ENCODE results near the gene TRDN. TPM values are rescaled to one million over a fixed set of nuclear protein-coding genes. Genes with fewer than 3 reads are reported as not detected.

TRDN gene
- total RNA-seq, 5 donors from 2014 or later (not counting 1 experiment from before 2014, with no cell fraction given), result not detected

DNA sequence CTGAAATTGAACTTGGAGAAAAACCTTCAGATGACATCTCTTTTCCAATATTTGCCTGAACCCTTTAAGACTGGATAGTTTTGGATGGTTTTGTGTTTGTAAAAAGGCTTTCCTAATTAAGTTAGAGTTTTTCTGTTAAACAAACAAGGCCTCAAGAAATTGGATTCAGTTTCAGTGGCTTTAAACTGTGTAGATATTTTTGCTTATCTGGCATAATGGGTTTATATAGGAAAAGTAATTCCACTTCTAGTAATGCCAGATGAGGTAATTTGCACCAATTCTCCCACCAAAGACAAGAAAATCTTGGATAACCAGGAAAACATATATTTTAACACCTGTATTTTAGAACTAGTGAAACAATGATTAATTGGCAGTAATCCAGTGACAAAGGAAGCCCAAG, 12.0 kb upstream of the TRDN start:
- no peaks in the 10 kb centered on the region for H3K9me3 ChIP-seq
- no peak overlapping the region for H3K4me3 ChIP-seq (ENCODE audit: control insufficient read depth in 1 of 2, extremely low read depth in 1 of 2, low read length in 1 of 2)
- no peak overlapping the region for H3K27ac Mint-ChIP-seq
- H3K4me3 Mint-ChIP-seq, result no peak overlapping the region
- H3K36me3 ChIP-seq (ENCODE audit: control insufficient read depth in 2 of 2, extremely low read depth in 1 of 2, insufficient read depth in 1 of 2, low read length in 1 of 2), result no peaks in the 10 kb centered on the region
- H3K27ac ChIP-seq (ENCODE audit: low read length), result no peak overlapping the region
- POLR2A ChIA-PET, result no interaction called here
- no peaks in the 10 kb centered on the region for H3K27me3 ChIP-seq (replicated peaks in 1 of 2; ENCODE audit: control insufficient read depth in 2 of 2, extremely low read depth in 1 of 2, insufficient read depth in 2 of 2, low read length in 1 of 2)
- H3K4me1 ChIP-seq (ENCODE audit: control insufficient read depth in 1 of 2, extremely low read depth in 1 of 2, insufficient read depth in 2 of 2, low read length in 2 of 2), result no peaks in the 10 kb centered on the region
- no peaks in the 10 kb centered on the region for H3K27me3 Mint-ChIP-seq
- DNase-seq (no peak), ATAC-seq (replicated peaks in 1 of 4) (no peak)
- CTCF ChIA-PET, result no interaction called here
- peaks cover 3 to 7% (median 4%) of the 10 kb centered on the region in 3 donors for H3K9me3 Mint-ChIP-seq
- no peaks in the 10 kb centered on the region for H3K4me1 Mint-ChIP-seq
- H3K36me3 Mint-ChIP-seq, result no peaks in the 10 kb centered on the region

GRCh38 chr6:123648020-123648580, 11.3 kb upstream of the TRDN start:
- ATAC-seq (replicated peaks in 1 of 4) (no peak), DNase-seq (no peak)
- CTCF ChIA-PET, result no interaction called here
- H3K27me3 ChIP-seq (replicated peaks in 1 of 2; ENCODE audit: control insufficient read depth in 2 of 2, extremely low read depth in 1 of 2, insufficient read depth in 2 of 2, low read length in 1 of 2), result no peaks in the 10 kb centered on the region
- Mint-ChIP-seq H3K27ac (no peak overlapping the region), H3K9me3 (peaks cover 3 to 7% (median 4%) of the 10 kb centered on the region in 3 donors), H3K36me3 (no peaks in the 10 kb centered on the region), H3K4me3 (no peak overlapping the region), H3K27me3 (no peaks in the 10 kb centered on the region), H3K4me1 (no peaks in the 10 kb centered on the region)
- no peak overlapping the region for H3K27ac ChIP-seq (ENCODE audit: low read length)
- WGBS (ENCODE audit: insufficient coverage), result no CpG with 5 or more reads among the region's 1 CpG
- no peaks in the 10 kb centered on the region for H3K4me1 ChIP-seq (ENCODE audit: control insufficient read depth in 1 of 2, extremely low read depth in 1 of 2, insufficient read depth in 2 of 2, low read length in 2 of 2)
- no peak overlapping the region for H3K4me3 ChIP-seq (ENCODE audit: control insufficient read depth in 1 of 2, extremely low read depth in 1 of 2, low read length in 1 of 2)
- POLR2A ChIA-PET, result no interaction called here
- no peaks in the 10 kb centered on the region for H3K36me3 ChIP-seq (ENCODE audit: control insufficient read depth in 2 of 2, extremely low read depth in 1 of 2, insufficient read depth in 1 of 2, low read length in 1 of 2)
- no peaks in the 10 kb centered on the region for H3K9me3 ChIP-seq

DNA sequence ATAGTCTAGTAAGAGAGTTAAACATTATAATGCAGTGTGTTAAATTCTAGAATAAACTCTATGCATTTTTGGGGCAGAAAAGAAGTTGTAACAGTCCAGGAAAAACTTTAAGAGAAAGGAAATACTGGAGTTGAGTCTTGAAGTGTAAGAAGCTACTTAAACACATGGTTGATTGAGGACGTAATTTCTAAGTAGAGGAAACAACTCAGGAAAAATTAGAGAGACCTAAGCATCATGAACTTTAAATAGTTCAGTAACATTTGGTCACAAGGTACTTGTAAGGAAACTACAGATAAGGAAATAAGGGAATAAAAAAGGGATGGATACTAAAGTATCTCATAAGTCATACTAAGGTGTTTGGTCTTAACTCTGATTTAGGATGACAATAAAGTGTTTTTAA, 4.7 kb upstream of the TRDN start:
- peaks cover 0 to 7% (median 5%) of the 10 kb centered on the region in 3 donors for H3K9me3 Mint-ChIP-seq
- Histone ChIP-seq H3K27ac (ENCODE audit: low read length) (no peak overlapping the region), H3K4me3 (ENCODE audit: control insufficient read depth in 1 of 2, extremely low read depth in 1 of 2, low read length in 1 of 2) (no peak overlapping the region), H3K36me3 (ENCODE audit: control insufficient read depth in 2 of 2, extremely low read depth in 1 of 2, insufficient read depth in 1 of 2, low read length in 1 of 2) (no peaks in the 10 kb centered on the region), H3K27me3 (replicated peaks in 1 of 2; ENCODE audit: control insufficient read depth in 2 of 2, extremely low read depth in 1 of 2, insufficient read depth in 2 of 2, low read length in 1 of 2) (no peaks in the 10 kb centered on the region), H3K9me3 (no peaks in the 10 kb centered on the region), H3K4me1 (ENCODE audit: control insufficient read depth in 1 of 2, extremely low read depth in 1 of 2, insufficient read depth in 2 of 2, low read length in 2 of 2) (no peaks in the 10 kb centered on the region)
- H3K27me3 Mint-ChIP-seq, result no peaks in the 10 kb centered on the region
- no peak overlapping the region for H3K4me3 Mint-ChIP-seq
- no peaks in the 10 kb centered on the region for H3K36me3 Mint-ChIP-seq
- no peak overlapping the region for H3K27ac Mint-ChIP-seq
- H3K4me1 Mint-ChIP-seq, result no peaks in the 10 kb centered on the region
- no CpG with 5 or more reads among the region's 1 CpG for WGBS (ENCODE audit: insufficient coverage)
- POLR2A ChIA-PET, result no interaction called here
- CTCF ChIA-PET, result no interaction called here
- no peak for DNase-seq
- no peak for ATAC-seq (replicated peaks in 1 of 4)

GRCh38 chr6:123640567-123641187, 3.9 kb upstream of the TRDN start:
- WGBS (ENCODE audit: insufficient coverage), result 79% methylated on average over 2 of the region's 6 CpGs
- Histone ChIP-seq H3K4me1 (ENCODE audit: control insufficient read depth in 1 of 2, extremely low read depth in 1 of 2, insufficient read depth in 2 of 2, low read length in 2 of 2) (no peaks in the 10 kb centered on the region), H3K4me3 (ENCODE audit: control insufficient read depth in 1 of 2, extremely low read depth in 1 of 2, low read length in 1 of 2) (no peak overlapping the region), H3K36me3 (ENCODE audit: control insufficient read depth in 2 of 2, extremely low read depth in 1 of 2, insufficient read depth in 1 of 2, low read length in 1 of 2) (no peaks in the 10 kb centered on the region), H3K9me3 (no peaks in the 10 kb centered on the region), H3K27me3 (replicated peaks in 1 of 2; ENCODE audit: control insufficient read depth in 2 of 2, extremely low read depth in 1 of 2, insufficient read depth in 2 of 2, low read length in 1 of 2) (no peaks in the 10 kb centered on the region), H3K27ac (ENCODE audit: low read length) (no peak overlapping the region)
- Mint-ChIP-seq H3K9me3 (peaks cover 0 to 7% (median 4%) of the 10 kb centered on the region in 3 donors), H3K36me3 (no peaks in the 10 kb centered on the region), H3K4me3 (no peak overlapping the region), H3K27ac (no peak overlapping the region), H3K27me3 (no peaks in the 10 kb centered on the region), H3K4me1 (no peaks in the 10 kb centered on the region)
- ATAC-seq (replicated peaks in 1 of 4) (no peak), DNase-seq (no peak)
- ChIA-PET POLR2A (no interaction called here), CTCF (no interaction called here)

DNA sequence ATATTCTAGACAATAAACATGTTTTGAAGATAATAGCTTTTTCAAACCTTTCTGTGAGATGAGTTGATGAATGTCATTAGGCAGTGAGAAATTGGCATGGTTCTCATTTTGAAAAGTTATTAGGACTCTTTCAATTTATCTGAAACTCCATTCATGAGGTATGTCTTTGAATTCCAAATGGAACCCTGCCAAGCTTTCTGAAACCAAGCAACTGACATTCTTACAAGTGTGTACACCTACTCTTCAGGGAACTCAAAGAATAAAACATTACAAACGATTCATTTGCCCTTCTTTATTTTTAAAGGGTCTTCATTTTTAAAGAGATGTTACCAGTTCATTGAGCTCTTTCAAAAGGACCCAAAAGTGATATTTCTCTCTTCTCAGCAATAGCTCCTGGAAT, 2.1 kb upstream of the TRDN start:
- ATAC-seq (replicated peaks in 1 of 4) (no peak), DNase-seq (no peak)
- Histone ChIP-seq H3K27me3 (replicated peaks in 1 of 2; ENCODE audit: control insufficient read depth in 2 of 2, extremely low read depth in 1 of 2, insufficient read depth in 2 of 2, low read length in 1 of 2) (no peaks in the 10 kb centered on the region), H3K4me1 (ENCODE audit: control insufficient read depth in 1 of 2, extremely low read depth in 1 of 2, insufficient read depth in 2 of 2, low read length in 2 of 2) (no peaks in the 10 kb centered on the region), H3K4me3 (ENCODE audit: control insufficient read depth in 1 of 2, extremely low read depth in 1 of 2, low read length in 1 of 2) (no peak overlapping the region), H3K27ac (ENCODE audit: low read length) (no peak overlapping the region), H3K9me3 (no peaks in the 10 kb centered on the region), H3K36me3 (ENCODE audit: control insufficient read depth in 2 of 2, extremely low read depth in 1 of 2, insufficient read depth in 1 of 2, low read length in 1 of 2) (no peaks in the 10 kb centered on the region)
- H3K36me3 Mint-ChIP-seq, result no peaks in the 10 kb centered on the region
- H3K4me3 Mint-ChIP-seq, result no peak overlapping the region
- POLR2A ChIA-PET, result no interaction called here
- peaks cover 0 to 7% (median 4%) of the 10 kb centered on the region in 3 donors for H3K9me3 Mint-ChIP-seq
- H3K27me3 Mint-ChIP-seq, result no peaks in the 10 kb centered on the region
- no CpG with 5 or more reads among the region's 1 CpG for WGBS (ENCODE audit: insufficient coverage)
- CTCF ChIA-PET, result no interaction called here
- H3K27ac Mint-ChIP-seq, result no peak overlapping the region
- no peaks in the 10 kb centered on the region for H3K4me1 Mint-ChIP-seq

DNA sequence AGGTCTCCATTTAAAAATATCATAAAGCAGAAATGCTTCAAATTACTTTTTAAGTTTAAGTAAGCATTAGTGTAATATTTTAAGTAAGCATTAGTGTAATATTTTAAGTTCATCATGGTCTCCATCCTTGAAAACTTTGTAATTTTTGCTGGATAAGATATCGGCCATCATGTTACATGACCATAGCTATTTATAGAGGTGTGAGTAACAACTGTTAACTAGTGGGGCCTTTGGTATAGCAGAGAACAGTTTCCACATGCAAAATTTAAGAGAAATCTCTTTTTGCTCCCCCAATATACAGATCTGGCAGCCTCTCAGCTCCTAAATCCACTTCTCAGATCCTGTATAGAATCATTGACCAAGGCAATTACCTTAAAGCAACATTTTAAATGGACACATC, 468 bp downstream of the TRDN start:
- Mint-ChIP-seq H3K27ac (no peak overlapping the region), H3K27me3 (no peaks in the 10 kb centered on the region), H3K9me3 (peaks cover 0 to 2% (median 0%) of the 10 kb centered on the region in 3 donors), H3K4me3 (no peak overlapping the region), H3K4me1 (no peaks in the 10 kb centered on the region), H3K36me3 (no peaks in the 10 kb centered on the region)
- DNase-seq (no peak), ATAC-seq (replicated peaks in 1 of 4) (no peak)
- no peak overlapping the region for H3K27ac ChIP-seq (ENCODE audit: low read length)
- ChIA-PET POLR2A (no interaction called here), CTCF (no interaction called here)
- H3K36me3 ChIP-seq (ENCODE audit: control insufficient read depth in 2 of 2, extremely low read depth in 1 of 2, insufficient read depth in 1 of 2, low read length in 1 of 2), result no peaks in the 10 kb centered on the region
- WGBS (ENCODE audit: insufficient coverage), result no CpG with 5 or more reads among the region's 1 CpG
- no peaks in the 10 kb centered on the region for H3K9me3 ChIP-seq
- H3K4me3 ChIP-seq (ENCODE audit: control insufficient read depth in 1 of 2, extremely low read depth in 1 of 2, low read length in 1 of 2), result no peak overlapping the region
- H3K27me3 ChIP-seq (replicated peaks in 1 of 2; ENCODE audit: control insufficient read depth in 2 of 2, extremely low read depth in 1 of 2, insufficient read depth in 2 of 2, low read length in 1 of 2), result no peaks in the 10 kb centered on the region
- H3K4me1 ChIP-seq (ENCODE audit: control insufficient read depth in 1 of 2, extremely low read depth in 1 of 2, insufficient read depth in 2 of 2, low read length in 2 of 2), result no peaks in the 10 kb centered on the region

GRCh38 chr6:123635567-123635966, 1.2 kb downstream of the TRDN start:
- Mint-ChIP-seq H3K27ac (no peak overlapping the region), H3K4me1 (no peaks in the 10 kb centered on the region), H3K4me3 (no peak overlapping the region), H3K27me3 (no peaks in the 10 kb centered on the region), H3K9me3 (peaks cover 0 to 2% (median 0%) of the 10 kb centered on the region in 3 donors), H3K36me3 (no peaks in the 10 kb centered on the region)
- Histone ChIP-seq H3K27me3 (replicated peaks in 1 of 2; ENCODE audit: control insufficient read depth in 2 of 2, extremely low read depth in 1 of 2, insufficient read depth in 2 of 2, low read length in 1 of 2) (no peaks in the 10 kb centered on the region), H3K4me1 (ENCODE audit: control insufficient read depth in 1 of 2, extremely low read depth in 1 of 2, insufficient read depth in 2 of 2, low read length in 2 of 2) (no peaks in the 10 kb centered on the region), H3K27ac (ENCODE audit: low read length) (no peak overlapping the region), H3K9me3 (no peaks in the 10 kb centered on the region), H3K36me3 (ENCODE audit: control insufficient read depth in 2 of 2, extremely low read depth in 1 of 2, insufficient read depth in 1 of 2, low read length in 1 of 2) (no peaks in the 10 kb centered on the region), H3K4me3 (ENCODE audit: control insufficient read depth in 1 of 2, extremely low read depth in 1 of 2, low read length in 1 of 2) (no peak overlapping the region)
- WGBS (ENCODE audit: insufficient coverage), result no CpG with 5 or more reads among the region's 1 CpG
- ChIA-PET CTCF (no interaction called here), POLR2A (no interaction called here)
- ATAC-seq (replicated peaks in 1 of 4), result no peak
- DNase-seq, result no peak
